ENCODE results near the gene TBC1D24.

The TBC1D24 gene

GRCh38 chr16:2480948-2481347 lies 6.0 kb downstream of the TBC1D24 start:
- in situ Hi-C loops (cut with HindIII; ENCODE audit: low sequenced_read_pairs) = no loop called here

- in situ Hi-C loops (cut with HindIII; ENCODE audit: low sequenced_read_pairs) = no loop called here
Observed at GRCh38 chr16:2481676-2482075, 6.7 kb downstream of the TBC1D24 start.

- in situ Hi-C loops (cut with HindIII; ENCODE audit: low sequenced_read_pairs) = no loop called here
Observed at GRCh38 chr16:2482249-2482648, 7.3 kb downstream of the TBC1D24 start.

- in situ Hi-C loops (cut with HindIII; ENCODE audit: low sequenced_read_pairs) = no loop called here
Observed at GRCh38 chr16:2482708-2483534, 8.0 kb downstream of the TBC1D24 start.

GRCh38 chr16:2483939-2484897 lies 9.3 kb downstream of the TBC1D24 start:
- in situ Hi-C loops (cut with HindIII; ENCODE audit: low sequenced_read_pairs) = no loop called here

- in situ Hi-C loops (cut with HindIII; ENCODE audit: low sequenced_read_pairs) = no loop called here
Observed at GRCh38 chr16:2484898-2485508, 10.1 kb downstream of the TBC1D24 start.

GRCh38 chr16:2485811-2486507 lies 11.0 kb downstream of the TBC1D24 start:
- in situ Hi-C loops (cut with HindIII; ENCODE audit: low sequenced_read_pairs) = no loop called here

- in situ Hi-C loops (cut with HindIII; ENCODE audit: low sequenced_read_pairs) = no loop called here
Observed at GRCh38 chr16:2486645-2487516, 12.0 kb downstream of the TBC1D24 start.

GRCh38 chr16:2487517-2487842 lies 12.6 kb downstream of the TBC1D24 start:
- in situ Hi-C loops (cut with HindIII; ENCODE audit: low sequenced_read_pairs) = no loop called here

GRCh38 chr16:2487903-2488531 lies 13.1 kb downstream of the TBC1D24 start:
- in situ Hi-C loops (cut with HindIII; ENCODE audit: low sequenced_read_pairs) = no loop called here

GRCh38 chr16:2489581-2489980 lies 14.7 kb downstream of the TBC1D24 start:
- in situ Hi-C loops (cut with HindIII; ENCODE audit: low sequenced_read_pairs) = no loop called here

- in situ Hi-C loops (cut with HindIII; ENCODE audit: low sequenced_read_pairs) = no loop called here
Observed at GRCh38 chr16:2490190-2491105, 15.5 kb downstream of the TBC1D24 start.

- in situ Hi-C loops (cut with HindIII; ENCODE audit: low sequenced_read_pairs) = no loop called here
Observed at GRCh38 chr16:2492292-2492691, 17.4 kb downstream of the TBC1D24 start.

GRCh38 chr16:2493605-2494004 lies 18.7 kb downstream of the TBC1D24 start:
- in situ Hi-C loops (cut with HindIII; ENCODE audit: low sequenced_read_pairs) = no loop called here

GRCh38 chr16:2494616-2495015 lies 19.7 kb downstream of the TBC1D24 start:
- in situ Hi-C loops (cut with HindIII; ENCODE audit: low sequenced_read_pairs) = no loop called here

- in situ Hi-C loops (cut with HindIII; ENCODE audit: low sequenced_read_pairs) = no loop called here
Observed at GRCh38 chr16:2495041-2495440, 20.1 kb downstream of the TBC1D24 start.

GRCh38 chr16:2496223-2497115 lies 21.5 kb downstream of the TBC1D24 start:
- in situ Hi-C loops (cut with HindIII; ENCODE audit: low sequenced_read_pairs) = no loop called here

Measured in endothelial cell of hepatic sinusoid (primary cell).